ENCODE results near the gene SHROOM3.
A peak's percentile ranks its signal among the peaks of the same experiment; 100 is the strongest.

Gene SHROOM3

DNA sequence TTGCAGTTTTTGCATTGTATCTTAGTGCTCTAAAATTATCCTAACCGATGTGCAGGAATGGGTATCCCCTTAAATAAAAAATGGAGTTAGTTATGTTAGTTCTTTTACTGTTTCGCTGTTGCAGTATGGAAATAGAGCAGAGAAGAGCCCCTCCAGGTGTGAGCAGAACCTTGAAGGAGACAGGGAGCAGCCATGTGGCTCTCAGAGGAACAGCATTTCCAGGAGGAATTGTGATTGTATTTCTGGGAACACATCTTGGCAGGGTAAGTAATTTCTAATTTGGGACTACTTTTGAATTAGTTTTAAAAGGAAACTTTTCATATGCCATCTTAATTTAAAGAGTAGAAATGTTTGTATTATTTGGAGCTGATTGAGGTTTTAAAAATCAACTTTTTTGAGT is 8.8 kb upstream of the SHROOM3 start:
- Histone ChIP-seq H3K4me3 (ENCODE audit: low read depth in 1 of 2, low read length in 1 of 2) (no peak overlapping the region), H3K36me3 (no peaks in the 10 kb centered on the region), H3K27ac (no peak overlapping the region), H3K4me1 (ENCODE audit: control insufficient read depth in 1 of 2, insufficient read depth in 1 of 2, low read depth in 1 of 2, low read length in 1 of 2) (peaks cover 0 to 12% of the 10 kb centered on the region in 2 experiments), H3K9me3 (no peaks in the 10 kb centered on the region), H3K27me3 (peaks cover 11% of the 10 kb centered on the region)
- TF ChIP-seq, protein P1, sequence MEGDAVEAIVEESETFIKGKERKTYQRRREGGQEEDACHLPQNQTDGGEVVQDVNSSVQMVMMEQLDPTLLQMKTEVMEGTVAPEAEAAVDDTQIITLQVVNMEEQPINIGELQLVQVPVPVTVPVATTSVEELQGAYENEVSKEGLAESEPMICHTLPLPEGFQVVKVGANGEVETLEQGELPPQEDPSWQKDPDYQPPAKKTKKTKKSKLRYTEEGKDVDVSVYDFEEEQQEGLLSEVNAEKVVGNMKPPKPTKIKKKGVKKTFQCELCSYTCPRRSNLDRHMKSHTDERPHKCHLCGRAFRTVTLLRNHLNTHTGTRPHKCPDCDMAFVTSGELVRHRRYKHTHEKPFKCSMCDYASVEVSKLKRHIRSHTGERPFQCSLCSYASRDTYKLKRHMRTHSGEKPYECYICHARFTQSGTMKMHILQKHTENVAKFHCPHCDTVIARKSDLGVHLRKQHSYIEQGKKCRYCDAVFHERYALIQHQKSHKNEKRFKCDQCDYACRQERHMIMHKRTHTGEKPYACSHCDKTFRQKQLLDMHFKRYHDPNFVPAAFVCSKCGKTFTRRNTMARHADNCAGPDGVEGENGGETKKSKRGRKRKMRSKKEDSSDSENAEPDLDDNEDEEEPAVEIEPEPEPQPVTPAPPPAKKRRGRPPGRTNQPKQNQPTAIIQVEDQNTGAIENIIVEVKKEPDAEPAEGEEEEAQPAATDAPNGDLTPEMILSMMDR (IDR thresholded peaks at IDR 0.05): no peak

DNA sequence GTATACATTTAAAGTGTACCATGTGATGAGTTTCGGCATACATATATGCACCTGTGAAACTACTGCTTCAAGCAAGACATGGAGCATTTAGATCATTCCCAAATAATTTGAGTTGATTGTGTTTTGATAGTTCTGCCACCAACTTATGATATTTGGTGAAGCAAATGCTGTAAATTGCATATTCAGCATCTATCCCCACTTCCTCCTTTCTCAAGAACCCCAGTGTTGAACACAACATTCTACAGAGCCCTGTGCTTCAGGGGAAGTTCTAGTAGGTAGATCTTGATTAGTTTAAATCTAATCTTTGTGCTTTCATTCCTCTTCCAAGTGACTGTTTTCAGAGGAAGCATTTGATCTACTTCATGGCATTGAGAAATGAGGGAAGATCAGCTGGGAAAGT is 5.4 kb upstream of the SHROOM3 start:
- no peak overlapping the region for H3K4me3 ChIP-seq (ENCODE audit: low read depth in 1 of 2, low read length in 1 of 2)
- peak overlapping the region; percentile 46 for H3K27ac ChIP-seq
- peaks cover 0 to 9% of the 10 kb centered on the region in 2 experiments for H3K4me1 ChIP-seq (ENCODE audit: control insufficient read depth in 1 of 2, insufficient read depth in 1 of 2, low read depth in 1 of 2, low read length in 1 of 2)
- no peaks in the 10 kb centered on the region for H3K9me3 ChIP-seq
- TF ChIP-seq, protein P1 (IDR thresholded peaks at IDR 0.05): no peak
- peaks cover 12% of the 10 kb centered on the region for H3K27me3 ChIP-seq
- no peaks in the 10 kb centered on the region for H3K36me3 ChIP-seq

DNA sequence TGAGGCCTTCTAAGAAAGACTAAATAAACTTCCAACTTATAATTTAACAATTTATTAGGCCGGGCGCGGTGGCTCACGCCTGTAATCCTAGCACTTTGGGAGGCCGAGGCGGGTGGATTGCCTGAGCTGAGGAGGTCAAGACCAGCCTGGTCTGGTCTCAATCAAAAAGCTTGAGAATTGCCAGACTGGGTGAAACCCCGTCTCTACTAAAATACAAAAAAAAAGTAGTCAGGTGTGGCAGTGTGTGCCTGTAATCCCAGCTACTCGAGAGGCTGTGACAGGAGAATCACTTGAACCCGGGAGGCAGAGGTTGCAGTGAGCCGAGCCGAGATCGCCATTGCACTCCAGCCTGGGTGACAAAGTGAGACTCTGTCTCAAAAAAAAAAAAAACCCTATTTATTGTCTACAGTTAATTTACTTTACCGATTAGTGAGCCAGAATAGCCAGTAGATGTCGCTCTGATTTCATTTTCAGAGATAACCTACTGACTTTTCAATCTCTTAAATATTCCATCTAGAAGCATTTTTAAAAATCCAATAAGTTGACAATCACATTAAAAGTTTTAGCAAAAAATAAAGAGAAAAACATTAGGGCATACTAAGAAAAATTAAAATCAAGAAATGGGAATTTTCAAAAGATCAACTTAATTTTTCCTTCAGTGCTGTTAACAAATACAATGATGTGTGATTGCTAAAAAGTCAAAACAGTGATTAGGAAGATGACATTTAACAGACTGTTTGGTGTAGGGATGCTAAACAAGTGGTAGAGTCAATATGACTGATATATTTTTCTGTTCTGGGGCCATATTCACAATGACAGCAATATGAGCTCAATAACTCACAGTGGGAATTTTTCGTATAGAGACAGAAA is 4.3 kb upstream of the SHROOM3 start:
- TF ChIP-seq, protein P1 (IDR thresholded peaks at IDR 0.05): no peak
- H3K4me1 ChIP-seq (ENCODE audit: control insufficient read depth in 1 of 2, insufficient read depth in 1 of 2, low read depth in 1 of 2, low read length in 1 of 2): peaks cover 0 to 9% of the 10 kb centered on the region in 2 experiments
- no peak overlapping the region for H3K27ac ChIP-seq
- no peak overlapping the region for H3K4me3 ChIP-seq (ENCODE audit: low read depth in 1 of 2, low read length in 1 of 2)
- no peaks in the 10 kb centered on the region for H3K9me3 ChIP-seq
- no peaks in the 10 kb centered on the region for H3K36me3 ChIP-seq
- H3K27me3 ChIP-seq: peaks cover 23% of the 10 kb centered on the region

DNA sequence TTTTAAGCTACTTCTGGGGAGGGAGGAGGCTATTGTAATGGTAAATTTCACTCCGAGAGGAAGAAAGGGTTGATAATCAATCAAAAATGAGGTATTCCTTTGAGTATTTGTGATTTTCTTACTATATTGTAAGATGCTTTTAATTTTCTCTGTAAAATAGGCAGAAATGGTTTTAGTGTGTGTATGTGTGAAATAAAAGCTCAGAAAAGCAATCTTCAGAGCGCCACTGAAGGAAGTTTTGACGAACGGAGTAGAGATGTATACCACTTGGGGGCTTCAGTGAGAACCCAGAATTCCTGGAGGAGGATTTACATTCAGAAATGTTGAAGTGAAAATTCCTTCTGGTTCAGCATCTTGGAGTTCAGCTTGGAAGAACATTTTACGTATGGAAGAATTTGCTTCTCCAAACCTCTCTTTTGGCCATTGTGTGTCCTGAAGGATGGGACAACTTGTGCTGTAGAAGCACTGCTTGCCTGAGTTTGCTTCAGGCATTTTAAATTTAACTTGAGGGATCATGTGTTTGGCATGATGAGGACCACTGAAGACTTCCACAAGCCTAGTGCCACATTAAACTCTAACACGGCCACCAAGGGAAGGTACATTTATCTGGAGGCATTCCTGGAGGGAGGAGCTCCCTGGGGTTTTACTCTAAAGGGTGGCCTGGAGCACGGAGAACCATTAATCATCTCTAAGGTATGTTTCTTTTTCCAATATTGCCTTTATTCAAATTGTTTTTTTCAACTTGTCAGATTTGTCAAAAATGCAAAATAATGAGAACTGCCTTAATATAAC is 695 bp downstream of the SHROOM3 start:
- H3K4me3 ChIP-seq (ENCODE audit: low read depth in 1 of 2, low read length in 1 of 2): no peak overlapping the region
- no peak overlapping the region for H3K27ac ChIP-seq
- peaks cover 63% of the 10 kb centered on the region for H3K27me3 ChIP-seq
- TF ChIP-seq, protein P1 (IDR thresholded peaks at IDR 0.05): no peak
- no peaks in the 10 kb centered on the region for H3K9me3 ChIP-seq
- H3K36me3 ChIP-seq: no peaks in the 10 kb centered on the region
- no peaks in the 10 kb centered on the region for H3K4me1 ChIP-seq (ENCODE audit: control insufficient read depth in 1 of 2, insufficient read depth in 1 of 2, low read depth in 1 of 2, low read length in 1 of 2)

DNA sequence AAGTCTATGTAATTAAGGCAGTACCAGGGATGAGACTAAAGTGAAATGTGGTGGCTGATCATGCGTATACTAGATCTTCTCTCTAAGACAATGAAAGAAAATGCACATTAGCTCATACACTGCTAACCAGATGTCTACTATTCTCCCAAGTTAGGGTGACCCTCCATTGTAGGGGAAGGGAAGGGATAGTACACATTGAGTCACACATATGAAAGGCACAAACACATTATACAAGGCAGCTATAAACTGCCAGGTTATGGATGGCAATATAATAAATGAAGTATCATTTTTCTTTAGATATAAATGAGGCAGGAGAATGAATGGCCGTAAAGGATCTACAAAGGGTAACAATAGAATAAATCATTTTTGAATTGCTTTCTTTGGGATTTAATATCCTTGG is 4.5 kb downstream of the SHROOM3 start:
- Histone ChIP-seq H3K4me1 (ENCODE audit: control insufficient read depth in 1 of 2, insufficient read depth in 1 of 2, low read depth in 1 of 2, low read length in 1 of 2) (no peaks in the 10 kb centered on the region), H3K36me3 (no peaks in the 10 kb centered on the region), H3K27ac (no peak overlapping the region), H3K4me3 (ENCODE audit: low read depth in 1 of 2, low read length in 1 of 2) (no peak overlapping the region), H3K9me3 (no peaks in the 10 kb centered on the region), H3K27me3 (peaks cover 52% of the 10 kb centered on the region)
- TF ChIP-seq, protein P1 (IDR thresholded peaks at IDR 0.05): no peak
